NCI-H1105 (cell line): Measurements from ENCODE around the gene PPP1R37.

Source experiments
- DNase-seq: peaks from one replicate; lab custom pipeline; 2025; lab: John Stamatoyannopoulos, UW

The PPP1R37 gene, protein sequence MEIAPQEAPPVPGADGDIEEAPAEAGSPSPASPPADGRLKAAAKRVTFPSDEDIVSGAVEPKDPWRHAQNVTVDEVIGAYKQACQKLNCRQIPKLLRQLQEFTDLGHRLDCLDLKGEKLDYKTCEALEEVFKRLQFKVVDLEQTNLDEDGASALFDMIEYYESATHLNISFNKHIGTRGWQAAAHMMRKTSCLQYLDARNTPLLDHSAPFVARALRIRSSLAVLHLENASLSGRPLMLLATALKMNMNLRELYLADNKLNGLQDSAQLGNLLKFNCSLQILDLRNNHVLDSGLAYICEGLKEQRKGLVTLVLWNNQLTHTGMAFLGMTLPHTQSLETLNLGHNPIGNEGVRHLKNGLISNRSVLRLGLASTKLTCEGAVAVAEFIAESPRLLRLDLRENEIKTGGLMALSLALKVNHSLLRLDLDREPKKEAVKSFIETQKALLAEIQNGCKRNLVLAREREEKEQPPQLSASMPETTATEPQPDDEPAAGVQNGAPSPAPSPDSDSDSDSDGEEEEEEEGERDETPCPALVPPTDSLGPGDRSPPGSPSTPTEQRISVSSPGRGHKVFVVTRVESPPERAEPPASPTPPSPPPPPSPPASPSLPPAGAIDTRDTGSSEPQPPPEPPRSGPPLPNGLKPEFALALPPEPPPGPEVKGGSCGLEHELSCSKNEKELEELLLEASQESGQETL

GRCh38 chr19:45092747-45093678 is at the start of gene PPP1R37:
Gene PPP1R37 (plus strand): TSS chr19:45093179. CDS start chr19:45093326, 147 bp downstream.
- peak; percentile 97 for DNase-seq

GRCh38 chr19:45045671-45046353 is 47.2 kb upstream of the PPP1R37 start:
- no peak for DNase-seq

DNA sequence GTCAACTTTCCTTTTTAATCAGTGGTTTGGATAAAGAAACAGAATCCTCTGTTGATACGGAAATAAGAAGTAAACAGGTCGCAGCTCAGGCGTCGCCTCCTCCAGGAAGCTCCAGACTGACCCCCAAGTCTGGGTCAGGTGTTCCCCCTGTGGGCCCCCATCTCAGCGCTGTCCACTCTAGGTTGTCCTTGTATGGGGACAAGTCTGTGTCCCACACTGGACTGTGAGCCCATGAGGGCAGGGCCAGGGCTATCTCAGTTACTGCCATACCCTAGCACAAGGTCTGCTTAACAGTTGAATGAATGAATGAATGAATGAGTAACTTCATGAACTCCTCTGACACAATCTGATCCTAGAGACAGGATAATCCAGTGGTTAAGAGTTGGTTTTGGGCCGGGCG is 46.6 kb upstream of the PPP1R37 start:
- DNase-seq: no peak

DNA sequence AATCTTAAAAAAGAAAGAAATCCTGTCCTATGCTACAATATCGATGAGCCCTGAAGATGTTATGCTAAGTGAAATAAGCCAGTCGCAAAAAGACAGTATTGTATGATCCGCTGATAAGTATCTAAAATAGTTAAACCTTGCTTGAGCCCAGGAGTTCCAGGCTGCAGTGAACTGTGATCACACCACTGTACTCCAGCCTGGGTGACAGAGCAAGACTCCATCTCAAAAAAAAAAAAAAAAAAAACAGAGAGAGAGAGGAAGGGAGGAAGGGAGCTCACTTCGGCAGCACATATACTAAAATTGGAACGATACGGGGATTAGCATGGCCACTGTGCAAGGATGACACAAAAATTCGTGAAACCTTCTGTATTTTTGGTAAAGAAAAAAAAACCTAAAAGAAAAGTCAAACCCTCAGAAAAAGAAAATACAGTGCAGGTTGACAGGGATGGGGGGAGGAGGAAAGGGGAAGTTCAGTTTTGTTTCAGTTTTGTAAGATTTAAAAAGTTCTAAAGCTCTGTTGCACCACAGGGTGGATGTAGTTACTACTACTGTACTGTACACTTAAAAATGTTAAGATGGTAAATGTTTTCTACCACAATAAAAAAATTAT is 45.7 kb upstream of the PPP1R37 start:
- no peak for DNase-seq

DNA sequence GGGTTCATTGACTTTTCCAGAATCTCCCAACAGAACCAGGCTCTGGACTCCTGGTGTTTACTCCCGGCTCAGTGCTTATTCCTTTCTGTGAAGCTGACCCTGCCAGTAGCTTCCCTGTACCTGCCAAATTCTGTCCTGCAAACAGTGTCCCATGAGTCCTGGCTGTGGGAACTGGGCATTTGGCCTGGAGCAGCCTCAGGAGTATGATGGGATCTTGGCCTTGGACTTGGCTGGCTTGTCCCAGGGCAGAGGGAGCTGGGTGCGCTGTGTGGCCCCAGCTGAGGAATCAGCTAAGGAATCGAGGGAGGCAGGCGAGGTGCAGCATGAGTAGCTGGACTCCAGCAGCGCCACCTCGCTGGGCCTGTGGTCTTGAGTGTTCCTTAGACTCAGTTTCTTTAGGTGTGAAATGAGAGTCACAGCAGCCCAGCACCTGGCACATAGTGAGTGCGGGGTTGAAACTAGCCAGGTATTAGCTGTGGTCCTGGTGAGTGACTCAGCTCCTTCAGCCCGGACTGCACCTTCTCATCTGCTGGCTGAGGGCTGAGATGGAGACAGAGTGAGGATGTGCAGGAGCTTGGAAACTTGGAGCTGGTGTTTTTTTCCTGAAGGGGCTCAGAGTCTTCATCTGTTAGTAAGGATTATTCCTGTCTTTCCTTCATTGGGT is 43.8 kb upstream of the PPP1R37 start:
- no peak for DNase-seq

GRCh38 chr19:45050036-45050435 is 42.9 kb upstream of the PPP1R37 start:
- no peak for DNase-seq

- no peak for DNase-seq
Observed at GRCh38 chr19:45051929-45052579, 40.9 kb upstream of the PPP1R37 start.

GRCh38 chr19:45056831-45057230 is 36.1 kb upstream of the PPP1R37 start:
- DNase-seq: no peak

DNA sequence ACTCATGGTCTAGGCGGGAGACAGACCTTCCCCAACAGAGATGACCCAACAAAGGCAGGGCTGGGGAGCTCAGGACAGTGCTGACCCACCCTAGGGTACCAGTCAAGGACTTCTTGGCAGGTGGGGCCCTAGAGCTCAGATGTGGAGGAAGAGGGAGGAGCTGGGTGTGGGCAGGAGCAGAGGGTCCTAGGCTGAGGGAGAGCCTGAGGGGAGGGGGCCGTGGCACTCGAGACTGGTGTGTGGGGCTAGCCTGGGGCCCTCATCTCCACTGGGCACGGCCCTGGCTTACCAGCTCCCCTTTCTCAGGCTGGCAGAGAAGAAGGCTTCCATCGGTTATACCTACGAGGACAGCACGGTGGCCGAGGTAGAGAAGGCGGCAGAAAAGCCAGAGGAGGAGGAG is 35.5 kb upstream of the PPP1R37 start:
- no peak for DNase-seq

DNA sequence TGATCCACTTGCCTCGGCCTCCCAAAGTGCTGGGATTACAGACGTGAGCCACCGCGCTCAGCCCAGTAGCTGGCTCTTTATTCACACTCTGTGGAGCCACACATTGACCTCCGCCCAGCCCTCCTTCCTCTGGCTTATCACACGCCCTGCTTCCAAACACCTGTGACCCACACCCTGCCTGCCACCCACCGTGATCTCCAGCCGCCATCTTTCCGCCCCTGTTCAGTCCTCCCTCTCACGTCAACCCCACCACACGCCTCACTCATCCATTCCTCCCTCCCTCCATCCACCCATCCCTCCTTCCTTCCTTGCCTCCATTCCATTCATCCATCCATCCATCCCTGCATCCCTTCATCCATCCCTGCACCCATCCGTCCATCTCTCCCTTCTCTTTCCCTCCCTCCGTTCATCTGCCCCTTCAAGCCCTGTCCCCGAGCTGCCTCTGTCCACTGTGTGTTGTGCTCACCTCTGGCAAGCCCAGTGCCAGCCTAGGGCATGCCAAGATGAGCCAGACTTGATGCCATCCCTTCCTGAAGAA is 34.3 kb upstream of the PPP1R37 start:
- no peak for DNase-seq

- DNase-seq: peak; percentile 26
Observed at GRCh38 chr19:45059258-45059965, 33.6 kb upstream of the PPP1R37 start.

DNA sequence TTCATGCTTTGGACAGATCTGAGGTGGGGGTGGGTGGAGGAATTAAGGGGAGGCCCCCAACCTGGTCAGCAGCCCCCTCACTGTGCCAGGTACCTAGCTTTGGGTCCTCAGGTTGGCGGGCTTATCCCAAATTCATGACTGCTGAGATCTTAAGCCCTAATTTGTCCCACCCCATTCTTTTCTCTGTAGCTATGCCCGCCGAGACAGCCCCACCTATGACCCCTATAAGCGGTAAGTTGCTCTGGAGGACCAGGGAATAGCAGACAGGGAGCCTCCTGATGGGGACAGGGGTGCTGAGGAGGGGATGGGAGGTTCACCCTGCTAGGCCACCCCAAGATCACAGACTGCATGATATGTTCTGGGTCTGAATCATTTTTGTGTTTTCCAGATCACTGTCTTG is 31.0 kb upstream of the PPP1R37 start:
- no peak for DNase-seq

GRCh38 chr19:45063851-45064801 is 28.9 kb upstream of the PPP1R37 start:
- no peak for DNase-seq

- no peak for DNase-seq
Observed at GRCh38 chr19:45066921-45067661, 25.9 kb upstream of the PPP1R37 start.

GRCh38 chr19:45068041-45068440 is 24.9 kb upstream of the PPP1R37 start:
- DNase-seq: no peak

- no peak for DNase-seq
Observed at GRCh38 chr19:45069056-45069455, 23.9 kb upstream of the PPP1R37 start.

DNA sequence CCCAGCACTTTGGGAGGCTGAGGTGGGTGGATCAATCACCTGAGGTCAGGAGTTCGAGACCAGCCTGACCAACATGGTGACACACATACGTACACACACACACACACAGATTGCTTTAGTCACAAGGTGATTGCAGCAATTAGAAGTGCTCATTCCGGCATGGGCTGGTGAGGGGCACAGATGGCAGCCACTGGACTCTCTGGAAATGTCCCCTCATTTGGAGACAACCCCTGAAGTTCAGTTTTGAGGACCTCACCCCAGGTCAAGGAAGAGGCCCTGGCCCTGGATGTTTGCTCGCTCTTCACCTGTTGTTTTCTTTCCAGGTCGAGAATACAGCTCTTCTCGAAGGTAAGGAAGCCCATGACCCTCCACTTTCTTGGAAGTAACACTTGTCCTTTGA is 22.8 kb upstream of the PPP1R37 start:
- DNase-seq: no peak
